HG03175 (cell line): ENCODE data around the gene MEGF6.

Source experiments
- ATAC-seq: cut with Tn5 transposase; IDR thresholded peaks from one replicate; pipeline ENCODE4 v1.9.1; 2021; ENCODE audit warnings: mild to moderate bottlenecking, moderate library complexity; ENCODE audit not compliant: unreplicated experiment

Gene MEGF6

GRCh38 chr1:3610527-3611169, 660 bp downstream of the MEGF6 start:
- no peak for ATAC-seq

- no peak for ATAC-seq
These were observed 1.4 kb downstream of the MEGF6 start for GRCh38 chr1:3609769-3610526.

GRCh38 chr1:3609016-3609768, 2.1 kb downstream of the MEGF6 start:
- no peak for ATAC-seq

GRCh38 chr1:3608154-3608553, 3.2 kb downstream of the MEGF6 start:
- ATAC-seq, result no peak

GRCh38 chr1:3607703-3608065, 3.6 kb downstream of the MEGF6 start:
- no peak for ATAC-seq

GRCh38 chr1:3606779-3607702, 4.3 kb downstream of the MEGF6 start:
- no peak for ATAC-seq

GRCh38 chr1:3604997-3605823, 6.1 kb downstream of the MEGF6 start:
- ATAC-seq, result no peak

- ATAC-seq, result no peak
These were observed 6.8 kb downstream of the MEGF6 start for GRCh38 chr1:3604468-3604974.

- no peak for ATAC-seq
These were observed 7.5 kb downstream of the MEGF6 start for GRCh38 chr1:3603571-3604467.

- no peak for ATAC-seq
These were observed 8.2 kb downstream of the MEGF6 start for GRCh38 chr1:3603156-3603555.

GRCh38 chr1:3602375-3602774, 8.9 kb downstream of the MEGF6 start:
- no peak for ATAC-seq

- ATAC-seq, result no peak
These were observed 9.6 kb downstream of the MEGF6 start for GRCh38 chr1:3601743-3602142.

GRCh38 chr1:3600354-3600753, 11.0 kb downstream of the MEGF6 start:
- ATAC-seq, result no peak

- no peak for ATAC-seq
These were observed 11.5 kb downstream of the MEGF6 start for GRCh38 chr1:3599816-3600215.

- ATAC-seq, result no peak
These were observed 12.0 kb downstream of the MEGF6 start for GRCh38 chr1:3599286-3599811.

- ATAC-seq, result no peak
These were observed 12.6 kb downstream of the MEGF6 start for GRCh38 chr1:3598522-3599285.

- ATAC-seq, result no peak
These were observed 13.2 kb downstream of the MEGF6 start for GRCh38 chr1:3598051-3598491.

- no peak for ATAC-seq
These were observed 13.7 kb downstream of the MEGF6 start for GRCh38 chr1:3597599-3597964.
